ENCODE measurements around the gene NPAS3. TPM values are rescaled to one million over a fixed set of nuclear protein-coding genes. Genes with fewer than 3 reads are reported as not detected.

The NPAS3 gene
- total RNA-seq, 1 donor from 2014 or later: 0.95 TPM

GRCh38 chr14:33414041-33414440, 475.4 kb downstream of the NPAS3 start:
- TF ChIP-seq CTCF (IDR thresholded peaks at IDR 0.05): no peak
- intact Hi-C loops (cut with DNase I): no loop called here
- Histone ChIP-seq H3K4me3 (no peak overlapping the region), H3K27ac (no peak overlapping the region), H3K36me3 (no peaks in the 10 kb centered on the region), H3K4me1 (no peaks in the 10 kb centered on the region), H3K9me3 (no peaks in the 10 kb centered on the region), H3K27me3 (ENCODE audit: low read depth) (no peaks in the 10 kb centered on the region)
- DNase-seq: no peak
- ATAC-seq: peak in 1 of 2 donors; percentile 61

GRCh38 chr14:33420051-33420627, 481.5 kb downstream of the NPAS3 start:
- Histone ChIP-seq H3K36me3 (no peaks in the 10 kb centered on the region), H3K27me3 (ENCODE audit: low read depth) (no peaks in the 10 kb centered on the region), H3K27ac (no peak overlapping the region), H3K4me1 (no peaks in the 10 kb centered on the region), H3K9me3 (no peaks in the 10 kb centered on the region), H3K4me3 (no peak overlapping the region)
- DNase-seq: no peak
- ATAC-seq: no peak
- intact Hi-C loops (cut with DNase I): no loop called here
- TF ChIP-seq CTCF (IDR thresholded peaks at IDR 0.05): no peak

- H3K9me3 ChIP-seq: no peaks in the 10 kb centered on the region
- intact Hi-C loops (cut with DNase I): no loop called here
- H3K4me3 ChIP-seq: no peak overlapping the region
- DNase-seq: no peak
- H3K4me1 ChIP-seq: no peaks in the 10 kb centered on the region
- no peaks in the 10 kb centered on the region for H3K36me3 ChIP-seq
- ATAC-seq: no peak
- no peaks in the 10 kb centered on the region for H3K27me3 ChIP-seq (ENCODE audit: low read depth)
- TF ChIP-seq CTCF (IDR thresholded peaks at IDR 0.05): no peak
- no peak overlapping the region for H3K27ac ChIP-seq
Observed at GRCh38 chr14:33430414-33431035, 491.8 kb downstream of the NPAS3 start.

- H3K4me1 ChIP-seq: no peaks in the 10 kb centered on the region
- no peak overlapping the region for H3K4me3 ChIP-seq
- DNase-seq: no peak
- no peaks in the 10 kb centered on the region for H3K9me3 ChIP-seq
- no peaks in the 10 kb centered on the region for H3K27me3 ChIP-seq (ENCODE audit: low read depth)
- no peak overlapping the region for H3K27ac ChIP-seq
- ATAC-seq: peak in 1 of 2 donors; percentile 52
- no peaks in the 10 kb centered on the region for H3K36me3 ChIP-seq
- intact Hi-C loops (cut with DNase I): no loop called here
- peak; percentile 43 for TF ChIP-seq CTCF (IDR thresholded peaks at IDR 0.05)
Observed at GRCh38 chr14:33432407-33433023, 493.8 kb downstream of the NPAS3 start.

- Histone ChIP-seq H3K27ac (no peak overlapping the region), H3K36me3 (no peaks in the 10 kb centered on the region), H3K27me3 (ENCODE audit: low read depth) (no peaks in the 10 kb centered on the region), H3K4me1 (no peaks in the 10 kb centered on the region), H3K4me3 (no peak overlapping the region), H3K9me3 (no peaks in the 10 kb centered on the region)
- ATAC-seq (no peak), DNase-seq (no peak)
- TF ChIP-seq CTCF (IDR thresholded peaks at IDR 0.05): no peak
- intact Hi-C loops (cut with DNase I): no loop called here
Observed at GRCh38 chr14:33433396-33433795, 494.7 kb downstream of the NPAS3 start.
